IMR-90 (cell line): ENCODE measurements around the gene IL17REL. TPM values are rescaled to one million over a fixed set of nuclear protein-coding genes. Genes with fewer than 3 reads are reported as not detected.
A peak's percentile ranks its signal among the peaks of the same experiment; 100 is the strongest.

Experiments
- ATAC-seq: fragments of 200-7000 bp; cut with Tn5 transposase; 2 replicates; pipeline ENCODE4 v1.9.1; 2020; ENCODE audit warnings: low read depth, mild to moderate bottlenecking, moderate library complexity
- BruUV-seq: library from RNA; stranded (reverse); fragments of 400-500 nt; replicated peaks from 2 replicates; lab custom pipeline; 2021; lab: Mats Ljungman, UMichigan
- CTCF ChIA-PET: fragments of 300-600 bp; formaldehyde crosslinking; extraction: SDS; loops from one replicate; lab custom pipeline; 2021; ENCODE audit warnings: antibody characterized with exemption; lab: Yijun Ruan, JAX
- POLR2A ChIA-PET: fragments of 300-600 bp; sonication (Branson Sonifier 250); formaldehyde crosslinking; loops from one replicate; lab custom pipeline; 2022; ENCODE audit warnings: antibody characterized with exemption; ENCODE audit not compliant: unreplicated experiment; lab: Charles Lee
- DNase-seq: peaks from one replicate; pipeline ENCODE4 v3.0.0; 2013
- H2AFZ ChIP-seq: replicated peaks from 2 replicates; pipeline ENCODE3; 2013; ENCODE audit warnings: low read length, mild to moderate bottlenecking; ENCODE audit not compliant: poor library complexity
- H2AK5ac ChIP-seq: 2 replicates; pipeline ENCODE4 v1.6.1; 2013; ENCODE audit warnings: low read depth, low read length, inconsistent platforms
- H2AK9ac ChIP-seq: replicated peaks from 2 replicates; pipeline ENCODE3; 2013; ENCODE audit warnings: mild to moderate bottlenecking, low read depth, low read length, moderate library complexity; ENCODE audit not compliant: poor library complexity
- H2BK120ac ChIP-seq: 2 replicates; pipeline ENCODE4 v1.6.1; 2013; ENCODE audit warnings: low read depth, low read length, inconsistent platforms
- H2BK15ac ChIP-seq: 3 replicates; pipeline ENCODE4 v1.6.1; 2013; ENCODE audit warnings: low read depth, low read length, inconsistent platforms
- H2BK20ac ChIP-seq: 2 replicates; pipeline ENCODE4 v1.6.1; 2013; ENCODE audit warnings: low read depth, mild to moderate bottlenecking, inconsistent platforms, low read length, moderate library complexity
- H2BK5ac ChIP-seq: 2 replicates; pipeline ENCODE4 v1.6.1; 2013; ENCODE audit warnings: mild to moderate bottlenecking, low read depth, low read length, inconsistent platforms; ENCODE audit not compliant: poor library complexity, severe bottlenecking
- H3K14ac ChIP-seq: replicated peaks from 2 replicates; pipeline ENCODE4 v1.6.1; 2013; ENCODE audit warnings: low read depth, low read length, inconsistent platforms
- H3K18ac ChIP-seq: 2 replicates; pipeline ENCODE4 v1.6.1; 2013; ENCODE audit warnings: low read depth, low read length, control low read depth
- H3K23ac ChIP-seq: 2 replicates; pipeline ENCODE4 v1.6.1; 2013; ENCODE audit warnings: low read depth, low read length, inconsistent platforms
- H3K27ac ChIP-seq: 2 replicates; pipeline ENCODE4 v1.5.1; 2013; ENCODE audit warnings: mild to moderate bottlenecking, control low read depth, low read length; ENCODE audit not compliant: insufficient read depth
- H3K27me3 ChIP-seq: 2 replicates; pipeline ENCODE4 v1.6.1; 2013; ENCODE audit warnings: low read length; ENCODE audit not compliant: control insufficient read depth, insufficient read depth
- H3K36me3 ChIP-seq: 2 replicates; pipeline ENCODE4 v1.6.1; 2013; ENCODE audit warnings: low read length, mixed read lengths; ENCODE audit not compliant: control insufficient read depth, insufficient read depth
- H3K4ac ChIP-seq: 2 replicates; pipeline ENCODE4 v1.6.1; 2013; ENCODE audit warnings: low read depth, low read length, inconsistent platforms
- H3K4me1 ChIP-seq: 2 replicates; pipeline ENCODE4 v1.6.1; 2013; ENCODE audit warnings: low read length, mixed read lengths; ENCODE audit not compliant: control insufficient read depth, insufficient read depth
- H3K4me2 ChIP-seq: 2 replicates; pipeline ENCODE4 v1.6.1; 2013; ENCODE audit warnings: low read depth, mild to moderate bottlenecking, control low read depth, low read length, moderate library complexity
- H3K4me3 ChIP-seq: 2 replicates; pipeline ENCODE4 v1.5.1; 2013; ENCODE audit warnings: low read depth, mild to moderate bottlenecking, control low read depth, low read length, moderate library complexity; ENCODE audit not compliant: insufficient read depth
- H3K56ac ChIP-seq: 2 replicates; pipeline ENCODE4 v1.6.1; 2013; ENCODE audit warnings: low read length, inconsistent platforms; ENCODE audit not compliant: insufficient read depth; ENCODE audit errors: extremely low read depth
- H3K79me1 ChIP-seq, 2 experiments: 2 replicates each; pipeline ENCODE4 v1.6.1; 2013; ENCODE audit warnings: low read length in 2 of 2, inconsistent platforms in 1 of 2, low read depth in 1 of 2
- H3K9ac ChIP-seq: 2 replicates; pipeline ENCODE4 v1.6.1; 2013; ENCODE audit warnings: low read depth, low read length, control low read depth
- H3K9me1 ChIP-seq: 2 replicates; pipeline ENCODE4 v1.6.1; 2013; ENCODE audit warnings: low read length, inconsistent platforms; ENCODE audit not compliant: insufficient read depth
- H3K9me3 ChIP-seq: 2 replicates; pipeline ENCODE4 v1.6.1; 2013; ENCODE audit warnings: low read length; ENCODE audit not compliant: control insufficient read depth, insufficient read depth
- H4K20me1 ChIP-seq: 2 replicates; pipeline ENCODE4 v1.6.1; 2013; ENCODE audit warnings: low read length, inconsistent platforms; ENCODE audit not compliant: insufficient read depth
- H4K5ac ChIP-seq: 2 replicates; pipeline ENCODE4 v1.6.1; 2013; ENCODE audit warnings: mild to moderate bottlenecking, low read depth, low read length, control low read depth
- H4K8ac ChIP-seq, 2 experiments: 2 replicates each; pipeline ENCODE4 v1.6.1; 2013; ENCODE audit warnings: low read depth in 2 of 2, low read length in 2 of 2, control low read depth in 1 of 2, inconsistent platforms in 1 of 2
- H4K91ac ChIP-seq: 2 replicates; pipeline ENCODE4 v1.6.1; 2013; ENCODE audit warnings: low read depth, low read length, inconsistent platforms; ENCODE audit not compliant: insufficient read depth
- RFX5 ChIP-seq: IDR thresholded peaks from 2 replicates; pipeline ENCODE4 v1.8.0; 2012; ENCODE audit warnings: low read depth, mild to moderate bottlenecking, low read length, moderate library complexity
- USF2 ChIP-seq: fragments of 150-350 bp; IDR thresholded peaks from 2 replicates; pipeline ENCODE4 v1.6.1; 2017; ENCODE audit warnings: mild to moderate bottlenecking, antibody characterized with exemption, low read length, low read depth
- WGBS, 2 experiments: methylation state at CpG; one replicate each; pipeline versions ENCODE4 v1.1.5 to v1.1.7; 2013; ENCODE audit warnings: missing lambda C conversion rate in 2 of 2; ENCODE audit not compliant: insufficient read length in 1 of 2; ENCODE audit errors: extremely low coverage in 2 of 2; 5-methylcytosine and 5-hydroxymethylcytosine counted together
- dilution Hi-C: fragments of 300-500 bp; cut with HindIII; formaldehyde crosslinking; loops from one replicate; pipeline ENCODE4 v1.14.3; 2018; ENCODE audit warnings: low sequenced_read_pairs; ENCODE audit not compliant: unreplicated experiment
- in situ Hi-C: fragments of 300-500 bp; cut with MboI; formaldehyde crosslinking; loops from 3 replicates; pipeline ENCODE4 v1.14.3; 2019; ENCODE audit warnings: low sequenced_read_pairs, inconsistent platforms, mixed read lengths
- intact Hi-C: fragments of 100-400 bp; cut with micrococcal nuclease; formaldehyde crosslinking; loops from 2 replicates; pipeline ENCODE4 v1.10.0; 2022
- polyA plus RNA-seq, 3 experiments: library from polyadenylated mRNA; depleted of rRNA; stranded (reverse); fragments of >200 nt; gene quantifications; 2 replicates each; pipeline ENCODE4 v1.2.3, GENCODE V29; 2012; ENCODE audit warnings: low replicate concordance in 1 of 3
- total RNA-seq: library from RNA; depleted of rRNA; stranded (reverse); fragments of >200 nt; gene quantifications from 2 replicates; pipeline ENCODE4 v1.2.3, GENCODE V29; 2012

IL17REL gene
- total and polyA plus RNA-seq, 2 of the 4 experiments (the other 2 are of a cell fraction), result not detected

- no peak for ATAC-seq
- H4K20me1 ChIP-seq, result peaks cover 18% of the 10 kb centered on the region
- H4K91ac ChIP-seq, result 0 out of 2 replicates have a peak overlapping the region, but pooled peaks have one; percentile 49
- in situ Hi-C loops (no loop called here), dilution Hi-C loops (no loop called here), intact Hi-C loops (no loop called here)
- 0 out of 2 replicates have a peak overlapping the region, but pooled peaks have one; percentile 49 for H2BK20ac ChIP-seq
- H3K23ac ChIP-seq, result peak overlapping the region; percentile 52; the same call in 1 of the 2 replicates
- no peak overlapping the region; the same call in 1 of the 2 replicates for H3K18ac ChIP-seq
- no peak for DNase-seq
- H3K4me3 ChIP-seq, result no peak overlapping the region
- peak overlapping the region; percentile 64 for H3K4ac ChIP-seq
- H4K5ac ChIP-seq, result no peak overlapping the region
- 0 out of 2 replicates have a peak overlapping the region, but pooled peaks have one; percentile 1 for H3K14ac ChIP-seq
- H3K79me1 ChIP-seq, result peaks cover 16 to 51% of the 10 kb centered on the region in 2 experiments
- H3K36me3 ChIP-seq, result peaks cover 22% of the 10 kb centered on the region
- no peak overlapping the region for H2BK5ac ChIP-seq
- peak overlapping the region; percentile 74 for H2AK9ac ChIP-seq
- peaks cover 40% of the 10 kb centered on the region for H3K4me1 ChIP-seq
- H3K27me3 ChIP-seq, result no peaks in the 10 kb centered on the region
- H2AK5ac ChIP-seq, result peak overlapping the region; percentile 49; the same call in 1 of the 2 replicates
- H3K9ac ChIP-seq, result no peak overlapping the region
- no TSS peak for BruUV-seq
- H2BK120ac ChIP-seq, result peak overlapping the region; percentile 47
- peak overlapping the region; percentile 82 for H2AFZ ChIP-seq
- no peak overlapping the region for H3K56ac ChIP-seq
- peak overlapping the region; percentile 26; the same call in 1 of the 2 replicates for H3K27ac ChIP-seq
- ChIA-PET POLR2A (no interaction called here), CTCF (no interaction called here)
- H3K9me1 ChIP-seq, result peaks cover 8% of the 10 kb centered on the region
- no peak overlapping the region for H3K4me2 ChIP-seq
- peak overlapping the region in 1 of 2 experiments; percentile 50; a peak in 2 of 4 replicates for H4K8ac ChIP-seq
- 28% methylated on average over 8 of the region's 18 CpGs; no CpG with 5 or more reads in 1 of the 2 experiments for WGBS, 2 experiments
- TF ChIP-seq USF2, result peak; percentile 62
- TF ChIP-seq RFX5, result no peak
- H3K9me3 ChIP-seq, result no peaks in the 10 kb centered on the region
- H2BK15ac ChIP-seq, result no peak overlapping the region; the same call in 2 of the 3 replicates
Observed at GRCh38 chr22:49967706-49968208, 44.8 kb downstream of the IL17REL start.
